Kidney (tissue), 14 donors: Measurements from ENCODE around the gene MYH8. TPM values are rescaled to one million over a fixed set of nuclear protein-coding genes. Genes with fewer than 3 reads are reported as not detected.
A peak's percentile ranks its signal among the peaks of the same experiment; 100 is the strongest.

Source experiments
- DNase-seq, 5 donors: peaks; one replicate each; pipeline ENCODE4 v3.0.0-alpha.2; 2013 to 2020
- FAIRE-seq: peaks from 2 replicates; lab custom pipeline; 2012; peaks lifted over from hg19 to GRCh38; lab: Jason Lieb, UNC
- H3K27ac ChIP-seq, 2 donors: one replicate each; pipeline ENCODE4 v1.7.0; 2013; ENCODE audit warnings: low read depth in 2 of 2, low read length in 2 of 2, inconsistent platforms in 1 of 2
- H3K27me3 ChIP-seq: one replicate; pipeline ENCODE4 v1.7.1; 2013; ENCODE audit warnings: low read length, inconsistent platforms; ENCODE audit not compliant: control insufficient read depth, insufficient read depth
- H3K36me3 ChIP-seq, 3 donors: one replicate each; pipeline versions ENCODE4 v1.7.0 to v1.7.1; 2013; ENCODE audit warnings: low read length in 3 of 3, control low read depth in 1 of 3, inconsistent platforms in 1 of 3; ENCODE audit not compliant: insufficient read depth in 3 of 3, control insufficient read depth in 2 of 3
- H3K4me1 ChIP-seq, 3 donors: one replicate each; pipeline versions ENCODE4 v1.7.0 to v1.7.1; 2013; ENCODE audit warnings: low read length in 3 of 3, inconsistent platforms in 1 of 3, low read depth in 1 of 3; ENCODE audit not compliant: control insufficient read depth in 2 of 3, insufficient read depth in 2 of 3
- H3K4me3 ChIP-seq, 3 donors: one replicate each; pipeline versions ENCODE4 v1.7.0 to v1.8.1; 2013; ENCODE audit warnings: low read length in 3 of 3, control low read depth in 1 of 3, inconsistent platforms in 1 of 3
- H3K9ac ChIP-seq, 3 donors: one replicate each; pipeline versions ENCODE4 v1.7.0 to v1.7.1; 2013; ENCODE audit warnings: low read length in 3 of 3, control low read depth in 1 of 3, inconsistent platforms in 1 of 3
- H3K9me3 ChIP-seq, 3 donors: one replicate each; pipeline versions ENCODE4 v1.7.0 to v1.7.1; 2013; ENCODE audit warnings: low read length in 3 of 3, control low read depth in 1 of 3, inconsistent platforms in 1 of 3; ENCODE audit not compliant: control insufficient read depth in 2 of 3, insufficient read depth in 1 of 3
- CTCF ChIP-seq: IDR thresholded peaks from 3 replicates; pipeline ENCODE4 v1.5.1; 2012; ENCODE audit warnings: mild to moderate bottlenecking, moderate library complexity, borderline replicate concordance; ENCODE audit not compliant: insufficient read depth; ENCODE audit errors: extremely low read depth
- intact Hi-C: fragments of 100-400 bp; cut with DNase I; formaldehyde crosslinking; loops from one replicate; pipeline ENCODE4 v1.11.1; 2022
- polyA plus RNA-seq: library from polyadenylated mRNA; stranded (reverse); fragments of 350-450 nt; fragmentation: Illumina TruSeq; extraction: RNeasy Lipid Tissue Mini Kit (QIAGEN cat#74804); gene quantifications from one replicate; pipeline ENCODE4 v1.2.3, GENCODE V29; 2014; ENCODE audit warnings: low read depth, low replicate concordance; ENCODE audit not compliant: insufficient read depth
- total RNA-seq: library from RNA; stranded (reverse); fragmentation: NEBNext Ultra II Directional; extraction: Animal tissue kit (Norgen Biotek cat#: 25700); gene quantifications from one replicate; pipeline ENCODE4 v1.2.1, GENCODE V29; 2021
- donor health status: control.
- donor health status: control.
- donor health status: control.
- donor health status: control.
- donor health status: control.
- donor health status: DM: yes; HTN: yes; CAD: no.
- donor health status: Normal renal cell carcinoma (clear cell type).

MYH8 gene
- total and polyA plus RNA-seq, 2 donors from 2014 or later: 0.28 to 0.30 TPM

- Histone ChIP-seq H3K4me3 (no peak overlapping the region), H3K27me3 (no peaks in the 10 kb centered on the region), H3K9me3 (no peaks in the 10 kb centered on the region), H3K4me1 (no peaks in the 10 kb centered on the region), H3K9ac (no peak overlapping the region), H3K36me3 (no peaks in the 10 kb centered on the region), H3K27ac (no peak overlapping the region)
- no peak for FAIRE-seq
- TF ChIP-seq CTCF: no peak
- intact Hi-C loops: no loop called here
- no peak for DNase-seq
Measured at GRCh38 chr17:10420811-10421210, 939 bp downstream of the MYH8 start.

- Histone ChIP-seq H3K36me3 (no peaks in the 10 kb centered on the region), H3K4me3 (no peak overlapping the region), H3K27ac (no peak overlapping the region), H3K27me3 (no peaks in the 10 kb centered on the region), H3K4me1 (no peaks in the 10 kb centered on the region), H3K9ac (no peak overlapping the region), H3K9me3 (no peaks in the 10 kb centered on the region)
- no peak for TF ChIP-seq CTCF
- intact Hi-C loops: no loop called here
- DNase-seq: peak in 2 of 5 donors; percentile 13 to 41
- no peak for FAIRE-seq
Measured at GRCh38 chr17:10417431-10417830, 4.3 kb downstream of the MYH8 start.

GRCh38 chr17:10415161-10415560 lies 6.6 kb downstream of the MYH8 start:
- H3K4me1 ChIP-seq: no peaks in the 10 kb centered on the region
- TF ChIP-seq CTCF: no peak
- H3K36me3 ChIP-seq: no peaks in the 10 kb centered on the region
- no peak for DNase-seq
- no peak overlapping the region for H3K27ac ChIP-seq
- intact Hi-C loops: no loop called here
- H3K4me3 ChIP-seq: no peak overlapping the region
- no peak for FAIRE-seq
- no peaks in the 10 kb centered on the region for H3K27me3 ChIP-seq
- H3K9ac ChIP-seq: no peak overlapping the region
- H3K9me3 ChIP-seq: no peaks in the 10 kb centered on the region

DNA sequence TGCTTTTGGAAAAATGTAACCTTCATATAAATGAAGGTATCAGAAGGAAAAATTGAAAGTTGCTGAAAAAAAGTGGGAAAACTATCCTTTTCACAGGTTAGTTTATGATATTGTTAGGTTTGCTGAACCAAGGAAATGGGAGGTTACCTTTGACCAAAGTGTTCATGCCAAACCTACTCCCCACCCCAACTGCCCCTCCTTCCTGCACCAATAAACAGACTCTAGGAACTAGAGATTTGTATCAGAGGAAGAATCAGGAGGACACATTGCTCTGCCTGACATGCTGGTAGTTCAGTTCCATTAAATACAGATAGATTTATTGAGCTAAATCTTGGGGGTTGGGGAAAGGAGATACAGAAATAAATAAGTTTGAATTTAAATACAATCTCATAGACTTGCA lies 18.2 kb downstream of the MYH8 start:
- TF ChIP-seq CTCF: no peak
- FAIRE-seq: no peak
- intact Hi-C loops: no loop called here

More for the DNA sequence above, 18.2 kb downstream of the MYH8 start:
- no peak overlapping the region for H3K4me3 ChIP-seq
- H3K4me1 ChIP-seq: no peaks in the 10 kb centered on the region
- no peak overlapping the region for H3K9ac ChIP-seq
- no peaks in the 10 kb centered on the region for H3K9me3 ChIP-seq
- no peak for DNase-seq
- H3K27ac ChIP-seq: no peak overlapping the region
- H3K27me3 ChIP-seq: no peaks in the 10 kb centered on the region
- H3K36me3 ChIP-seq: no peaks in the 10 kb centered on the region
